Transverse colon (tissue), 4 donors: ENCODE results near the gene BGN. TPM values are rescaled to one million over a fixed set of nuclear protein-coding genes. Genes with fewer than 3 reads are reported as not detected.

Source experiments
- DNase-seq: peaks from one replicate; pipeline ENCODE4 v3.0.0-alpha.2; 2019
- H3K27ac ChIP-seq, 4 donors: fragments of 200-600 bp; sonication (generic); 2 replicates each; pipeline ENCODE4 v1.5.1; 2016 to 2018; ENCODE audit warnings: inconsistent platforms in 4 of 4
- H3K27me3 ChIP-seq: fragments of 200-600 bp; sonication (generic); 2 replicates; pipeline ENCODE4 v1.5.1; 2017; ENCODE audit warnings: inconsistent platforms
- H3K36me3 ChIP-seq, 4 donors: fragments of 200-600 bp; sonication (generic); 2 replicates each; pipeline ENCODE4 v1.5.1; 2017 to 2019; ENCODE audit warnings: inconsistent platforms in 4 of 4
- H3K4me1 ChIP-seq, 4 donors: fragments of 200-600 bp; sonication (generic); 2 replicates each; pipeline ENCODE4 v1.5.1; 2017 to 2020; ENCODE audit warnings: inconsistent platforms in 4 of 4
- H3K4me3 ChIP-seq, 4 donors: fragments of 200-600 bp; sonication (generic); 1 replicate in 1 of 4; 2 replicates in 3 of 4; pipeline versions ENCODE4 v1.5.1 to v1.6.1; 2017 to 2019; ENCODE audit warnings: inconsistent platforms in 4 of 4
- H3K9me3 ChIP-seq, 2 donors: fragments of 200-600 bp; sonication (generic); 2 replicates each; pipeline ENCODE4 v1.5.1; 2017 to 2019; ENCODE audit warnings: inconsistent platforms in 2 of 2
- CTCF ChIP-seq, 5 experiments: fragments of 200-600 bp in 3 of 5; fragments of 450-650 bp in 2 of 5; sonication (generic) in 3 of 5; IDR thresholded peaks; 1 replicate in 2 of 5; 2 replicates in 3 of 5; pipeline ENCODE4 v1.5.1; 2016 to 2017; ENCODE audit warnings: antibody characterized with exemption in 5 of 5, inconsistent platforms in 3 of 5, mild to moderate bottlenecking in 2 of 5, moderate library complexity in 1 of 5
- EP300 ChIP-seq: sonication (generic); formaldehyde crosslinking; IDR thresholded peaks from one replicate; pipeline ENCODE4 v1.6.1; 2017; ENCODE audit warnings: antibody characterized with exemption, low read depth
- POLR2A ChIP-seq: fragments of 450-650 bp; IDR thresholded peaks from one replicate; pipeline ENCODE4 v1.6.1; 2016; ENCODE audit warnings: antibody characterized with exemption, mild to moderate bottlenecking, moderate library complexity
- POLR2AphosphoS5 ChIP-seq, 3 donors: sonication (generic); formaldehyde crosslinking; IDR thresholded peaks; one replicate each; pipeline ENCODE4 v1.6.1; 2016; ENCODE audit warnings: antibody characterized with exemption in 3 of 3
- WGBS, 2 donors: methylation state at CpG; one replicate each; pipeline ENCODE4 v1.1.5; 2018; ENCODE audit warnings: low coverage in 1 of 2; 5-methylcytosine and 5-hydroxymethylcytosine counted together
- in situ Hi-C, 4 donors: fragments of 200-750 bp; cut with MboI; loops; one replicate each; pipeline versions ENCODE4 v1.15.0 to v1.15.1; 2017; ENCODE audit warnings: low sequenced_read_pairs in 3 of 4, low pct_ligation_motif_present in 1 of 4, low pct_unique_long_range_greater_than_20kb in 1 of 4
- intact Hi-C: fragments of 100-400 bp; cut with DNase I; formaldehyde crosslinking; loops from one replicate; pipeline ENCODE4 v1.15.1; 2023; ENCODE audit warnings: low total_unique reads
- total RNA-seq, 4 donors: library from RNA; depleted of rRNA; stranded (reverse); fragments of >200 nt; gene quantifications; one replicate each; pipeline ENCODE4 v1.1.0, GENCODE V29; 2016

The BGN gene
- total RNA-seq, 4 donors from 2014 or later: 3.8 to 67.1 (median 10.5) TPM

GRCh38 chrX:153551135-153551534 is 56.4 kb downstream of the BGN start:
- Histone ChIP-seq H3K4me3 (no peak overlapping the region), H3K27ac (no peak overlapping the region), H3K36me3 (no peaks in the 10 kb centered on the region), H3K27me3 (peaks cover 3% of the 10 kb centered on the region), H3K9me3 (no peaks in the 10 kb centered on the region), H3K4me1 (no peaks in the 10 kb centered on the region)
- DNase-seq: no peak
- in situ Hi-C loops: loop anchor here in 3 of 4 donors (10.0 to 25.0 kb wide), 3 partner anchors 104 to 114 kb away; partner anchors contain the start of gene PNCK (in 1 of the 3)
- intact Hi-C loops: loop anchor here (10.0 kb wide), 1 partner anchor 104 kb away; no protein-coding TSS in a partner anchor
- no peak for TF ChIP-seq EP300
- no peak for TF ChIP-seq POLR2A
- no peak for TF ChIP-seq CTCF (IDR thresholded peaks at IDR 0.05)
- TF ChIP-seq POLR2AphosphoS5 (IDR thresholded peaks at IDR 0.05): no peak
- WGBS, 2 donors: 50 to 78% methylated on average over 2 to 5 of the region's 5 CpGs

GRCh38 chrX:153554519-153555167 is 59.9 kb downstream of the BGN start:
- H3K27ac ChIP-seq: no peak overlapping the region
- H3K4me1 ChIP-seq: no peaks in the 10 kb centered on the region
- TF ChIP-seq CTCF (IDR thresholded peaks at IDR 0.05): peak; percentile 52 to 60 (median 53)
- TF ChIP-seq POLR2AphosphoS5 (IDR thresholded peaks at IDR 0.05): no peak
- DNase-seq: peak; percentile 69
- in situ Hi-C loops: loop anchor here in 3 of 4 donors (10.0 to 25.0 kb wide), 3 partner anchors 100 to 110 kb away; partner anchors contain the start of gene PNCK (in 1 of the 3)
- H3K4me3 ChIP-seq: no peak overlapping the region
- H3K9me3 ChIP-seq: no peaks in the 10 kb centered on the region
- WGBS, 2 donors: 47% methylated on average over 15 of the region's 17 CpGs; no CpG with 5 or more reads in 1 of the 2 donors
- peaks cover 3% of the 10 kb centered on the region for H3K27me3 ChIP-seq
- no peaks in the 10 kb centered on the region for H3K36me3 ChIP-seq
- intact Hi-C loops: loop anchor here (10.0 kb wide), 1 partner anchor 100 kb away; no protein-coding TSS in a partner anchor

GRCh38 chrX:153556767-153557166 is 62.0 kb downstream of the BGN start:
- no peaks in the 10 kb centered on the region for H3K36me3 ChIP-seq
- H3K9me3 ChIP-seq: no peaks in the 10 kb centered on the region
- H3K4me1 ChIP-seq: no peaks in the 10 kb centered on the region
- H3K27me3 ChIP-seq: peaks cover 3% of the 10 kb centered on the region
- H3K27ac ChIP-seq: no peak overlapping the region
- 87% methylated on average over 12 of the region's 12 CpGs; no CpG with 5 or more reads in 1 of the 2 donors for WGBS, 2 donors
- TF ChIP-seq EP300: no peak
- no peak for TF ChIP-seq CTCF (IDR thresholded peaks at IDR 0.05)
- no peak for TF ChIP-seq POLR2A
- no peak for TF ChIP-seq POLR2AphosphoS5 (IDR thresholded peaks at IDR 0.05)
- DNase-seq: no peak
- no peak overlapping the region for H3K4me3 ChIP-seq
- intact Hi-C loops: loop anchor here (10.0 kb wide), 1 partner anchor 98 kb away; no protein-coding TSS in a partner anchor
- in situ Hi-C loops: loop anchor here in 3 of 4 donors (10.0 to 25.0 kb wide), 3 partner anchors 98 to 108 kb away; partner anchors contain the start of gene PNCK (in 1 of the 3)

GRCh38 chrX:153557618-153558355 is 63.0 kb downstream of the BGN start:
- intact Hi-C loops (loop anchor here (10.0 kb wide), 1 partner anchor 97 kb away; no protein-coding TSS in a partner anchor), in situ Hi-C loops (loop anchor here in 3 of 4 donors (10.0 to 25.0 kb wide), 3 partner anchors 97 to 107 kb away; partner anchors contain the start of gene PNCK (in 1 of the 3))
- Histone ChIP-seq H3K4me3 (no peak overlapping the region), H3K27me3 (peaks cover 3% of the 10 kb centered on the region), H3K4me1 (no peaks in the 10 kb centered on the region), H3K27ac (no peak overlapping the region), H3K36me3 (no peaks in the 10 kb centered on the region), H3K9me3 (no peaks in the 10 kb centered on the region)
- DNase-seq: no peak
- TF ChIP-seq EP300: no peak
- TF ChIP-seq POLR2A: no peak
- no peak for TF ChIP-seq POLR2AphosphoS5 (IDR thresholded peaks at IDR 0.05)
- no peak for TF ChIP-seq CTCF (IDR thresholded peaks at IDR 0.05)
- 67% methylated on average over 19 of the region's 19 CpGs; no CpG with 5 or more reads in 1 of the 2 donors for whole genome bisulfite sequencing, 2 donors
